Activated CD4-positive, alpha-beta T cell treated with anti-CD3 and anti-CD28 coated beads for 4 hours (primary cell): ENCODE measurements around the gene TUBB3.

Experiments
- DNase-seq, 2 donors: peaks; one replicate each; pipeline ENCODE4 v3.0.0-alpha.2; 2020

Gene TUBB3

GRCh38 chr16:89969741-89970410 is 46.7 kb downstream of the TUBB3 start:
- DNase-seq, result no peak

GRCh38 chr16:89971495-89972243 is 48.5 kb downstream of the TUBB3 start:
- no peak for DNase-seq

GRCh38 chr16:89972244-89973234 is 49.4 kb downstream of the TUBB3 start:
- DNase-seq, result peak; percentile 87 to 88

GRCh38 chr16:89973235-89973634 is 50.1 kb downstream of the TUBB3 start:
- no peak for DNase-seq

GRCh38 chr16:89973654-89974335 is 50.7 kb downstream of the TUBB3 start:
- no peak for DNase-seq

- no peak for DNase-seq
Measured at GRCh38 chr16:89974870-89975269, 51.7 kb downstream of the TUBB3 start.

GRCh38 chr16:89981414-89981813 is 58.3 kb downstream of the TUBB3 start:
- DNase-seq, result no peak

GRCh38 chr16:89982318-89982717 is 59.2 kb downstream of the TUBB3 start:
- DNase-seq, result no peak

- no peak for DNase-seq
Measured at GRCh38 chr16:89983536-89983935, 60.4 kb downstream of the TUBB3 start.

GRCh38 chr16:89984216-89984615 is 61.1 kb downstream of the TUBB3 start:
- no peak for DNase-seq

GRCh38 chr16:89985219-89985618 is 62.1 kb downstream of the TUBB3 start:
- DNase-seq, result no peak
